Fibroblast of peridontal ligament (primary cell): ENCODE measurements around the gene IKBKG.
A peak's percentile ranks its signal among the peaks of the same experiment; 100 is the strongest.
"Not testable (repeated sequence)": the region's sequence is repeated elsewhere in the genome, so short reads cannot be mapped to it uniquely, and the experiment has no call there.

Source experiments
- DNase-seq: peaks from one replicate; pipeline ENCODE4 v3.0.0-alpha.2; 2010; ENCODE audit errors: extremely low read depth

IKBKG gene

DNA sequence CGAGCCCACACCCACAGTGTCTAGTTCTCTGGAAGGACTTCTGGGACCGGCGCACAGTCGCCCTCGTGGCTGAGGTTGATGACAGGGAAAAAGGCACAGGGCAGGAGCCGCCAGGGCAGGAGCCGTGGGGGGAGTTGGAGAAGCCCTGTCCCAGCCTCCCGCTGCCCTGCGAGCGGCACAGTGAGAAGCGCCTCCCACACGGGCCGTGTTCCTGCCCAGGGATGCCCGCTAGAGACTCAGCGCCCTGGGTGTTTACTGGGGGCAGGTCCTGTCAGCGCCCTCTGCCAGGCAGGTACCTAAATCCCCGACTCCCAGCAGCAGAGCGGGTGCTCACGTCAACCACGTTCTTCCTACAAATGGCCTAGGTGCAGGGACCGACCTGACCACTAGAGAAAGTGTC, 11.5 kb downstream of the IKBKG start:
- not testable (repeated sequence) for DNase-seq

DNA sequence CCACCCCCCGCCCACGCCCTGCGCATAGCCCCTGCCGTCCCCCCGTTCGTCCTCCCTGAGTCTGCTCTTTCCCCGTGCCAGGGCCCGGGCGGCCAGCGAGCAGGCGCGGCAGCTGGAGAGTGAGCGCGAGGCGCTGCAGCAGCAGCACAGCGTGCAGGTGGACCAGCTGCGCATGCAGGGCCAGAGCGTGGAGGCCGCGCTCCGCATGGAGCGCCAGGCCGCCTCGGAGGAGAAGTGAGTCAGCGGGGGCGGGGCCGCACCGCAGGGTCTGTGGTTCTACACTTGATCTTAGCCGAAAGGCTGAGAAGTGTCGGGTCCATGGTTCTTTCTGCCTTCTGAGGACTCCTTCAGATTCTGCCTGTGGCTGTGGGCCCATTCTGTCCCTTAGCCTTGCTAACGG, 12.9 kb downstream of the IKBKG start:
- not testable (repeated sequence) for DNase-seq

DNA sequence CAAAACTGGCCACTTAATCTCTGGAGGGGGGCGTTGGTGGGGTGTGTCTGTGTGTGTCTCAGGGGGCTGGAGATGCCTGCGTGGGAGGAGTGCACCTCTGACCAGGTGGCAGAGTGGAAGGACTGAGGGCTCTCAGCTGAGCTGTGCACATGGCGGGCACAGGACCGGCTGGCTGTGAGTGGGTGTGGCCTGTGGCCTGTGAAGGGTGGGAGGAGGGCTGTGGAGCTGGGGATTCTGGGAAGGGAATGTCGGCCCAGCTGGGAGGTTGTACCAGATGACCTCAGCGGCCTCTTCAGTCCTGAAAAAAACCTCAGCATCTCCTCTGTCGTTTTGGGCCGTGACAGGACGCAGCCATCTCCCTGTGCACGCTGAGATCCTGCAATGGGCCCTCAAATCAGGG, 14.9 kb downstream of the IKBKG start:
- DNase-seq, result not testable (repeated sequence)

DNA sequence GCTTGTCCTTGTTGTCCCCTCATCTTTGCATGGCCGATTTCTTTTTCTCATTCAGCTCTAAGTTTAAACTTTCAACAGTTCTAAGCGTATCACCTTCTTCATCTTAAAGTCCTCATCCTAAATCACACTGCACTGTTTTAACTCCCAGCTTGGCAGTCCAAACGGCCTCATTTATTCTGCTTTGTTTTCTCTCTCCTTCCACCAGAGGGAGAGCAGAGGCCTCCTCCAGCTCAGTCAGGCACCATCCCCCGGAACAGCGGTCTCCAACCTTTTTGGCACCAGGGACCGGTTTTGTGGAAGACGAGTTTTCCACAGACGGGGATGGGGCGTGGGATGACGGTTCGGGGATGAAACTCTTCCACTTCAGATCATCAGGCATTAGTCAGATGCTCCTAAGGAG, 22.9 kb downstream of the IKBKG start:
- DNase-seq, result not testable (repeated sequence)

DNA sequence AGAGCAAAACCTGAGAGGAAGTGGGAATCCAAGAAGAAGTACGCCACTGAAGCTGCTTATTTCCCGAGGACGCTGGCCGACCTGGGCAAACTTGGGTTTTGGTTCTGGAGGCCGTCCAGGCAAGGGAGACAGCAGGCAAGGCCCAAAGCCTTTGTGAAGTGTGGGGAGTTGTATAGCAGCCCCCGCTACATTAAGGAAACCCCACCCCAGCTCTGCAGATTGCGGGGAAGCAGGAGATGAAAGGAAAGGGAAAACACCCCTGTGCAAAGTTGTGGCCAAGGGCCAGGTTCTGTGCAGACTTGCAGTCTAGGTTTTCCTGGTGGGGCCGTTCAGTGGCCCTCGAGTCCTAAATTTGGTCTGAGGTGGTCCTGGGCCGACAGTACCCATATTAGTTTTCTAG, 25.6 kb downstream of the IKBKG start:
- not testable (repeated sequence) for DNase-seq

DNA sequence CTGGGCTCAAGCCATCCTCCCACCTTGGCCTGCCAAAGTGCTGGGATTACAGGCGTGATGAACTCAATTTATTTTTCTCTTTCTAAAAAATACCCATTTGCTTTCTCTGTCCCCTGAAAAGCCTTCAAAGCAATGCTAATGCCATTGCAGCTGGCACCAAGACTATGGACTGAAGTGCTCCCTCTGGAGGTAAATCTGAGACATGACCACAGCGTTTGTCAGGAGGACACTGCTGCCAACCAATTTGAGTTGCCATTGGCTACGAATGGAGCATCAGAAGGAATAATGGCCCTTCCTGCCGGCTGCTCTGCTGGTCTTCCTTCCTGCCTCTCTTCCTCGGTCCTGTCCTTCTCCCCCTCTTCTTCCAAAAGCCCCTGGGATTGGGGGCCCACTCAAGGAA, 27.7 kb downstream of the IKBKG start:
- not testable (repeated sequence) for DNase-seq

DNA sequence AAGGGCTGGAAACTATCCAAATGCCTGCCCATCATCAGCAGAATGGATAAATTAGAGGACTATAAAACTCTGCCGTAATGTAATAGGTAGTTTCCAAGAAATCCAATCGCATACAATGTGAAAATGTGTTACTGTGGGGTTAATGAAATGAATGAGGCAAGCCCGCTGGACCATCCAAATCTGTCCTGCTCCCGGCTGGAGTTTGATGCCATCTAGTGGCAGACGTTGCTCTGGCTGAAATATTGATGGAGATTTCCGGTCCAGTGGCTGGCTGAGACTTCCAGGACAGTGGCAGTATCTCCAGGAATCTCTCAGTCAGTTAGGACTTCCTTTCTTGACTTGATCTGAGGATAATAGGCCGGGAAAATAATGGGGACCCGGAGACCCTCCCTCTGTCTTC, 35.6 kb downstream of the IKBKG start:
- DNase-seq, result not testable (repeated sequence)

DNA sequence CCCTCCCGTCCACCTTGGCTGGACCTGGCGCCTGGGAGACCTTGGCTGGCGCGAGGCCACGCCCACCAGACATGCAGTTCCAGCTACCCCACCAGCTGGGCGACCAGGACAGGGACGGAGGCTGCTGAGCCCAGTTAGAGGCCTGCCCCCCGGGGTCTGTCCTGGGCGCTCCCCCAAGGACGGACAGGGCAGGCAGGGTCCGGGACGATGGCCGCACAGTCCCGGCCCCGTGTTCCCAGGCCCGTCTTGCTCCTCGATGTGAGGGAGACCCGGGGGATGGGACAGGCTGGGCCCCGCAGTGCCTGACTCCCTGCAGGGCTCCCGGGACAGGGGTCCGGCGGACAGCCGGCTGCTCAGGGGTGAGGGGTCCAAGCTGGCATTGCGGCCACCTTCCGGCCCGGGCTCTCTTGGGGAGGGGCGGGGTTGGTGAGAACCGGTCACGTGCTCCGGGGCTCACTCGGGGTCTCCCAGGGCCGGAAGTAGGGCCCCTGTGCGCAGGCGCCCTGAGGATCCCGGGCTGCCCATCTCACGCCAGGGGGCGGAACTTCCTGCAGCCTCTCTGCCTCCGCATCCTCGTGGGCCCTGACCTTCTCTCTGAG, 37.3 kb downstream of the IKBKG start, which contains the start of gene CTAG1A:
Gene CTAG1A, plus strand, starts transcription at position 549 of the 599 bp plus-strand sequence. CDS start 74 bp downstream, outside the sequence.
- DNase-seq, result not testable (repeated sequence)

DNA sequence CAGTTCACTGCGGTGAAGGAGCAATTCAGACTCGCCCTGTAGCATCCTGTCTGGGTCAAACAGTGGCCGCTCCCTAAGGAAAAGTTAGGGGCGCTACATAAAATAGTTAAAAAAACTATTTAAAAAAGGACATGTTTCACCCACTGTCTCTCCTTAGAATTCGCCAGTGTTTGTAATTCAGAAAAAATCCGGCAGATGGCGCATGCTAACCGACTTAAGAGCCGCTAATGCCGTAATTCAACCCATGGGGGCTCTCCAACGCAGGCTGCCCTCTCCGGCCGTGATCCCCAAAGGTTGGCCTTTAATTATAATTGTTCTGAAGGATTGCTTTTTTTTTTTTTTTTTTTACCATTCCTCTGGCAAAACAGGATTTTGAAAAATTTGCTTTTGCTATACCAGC, 43.0 kb downstream of the IKBKG start:
- not testable (repeated sequence) for DNase-seq

DNA sequence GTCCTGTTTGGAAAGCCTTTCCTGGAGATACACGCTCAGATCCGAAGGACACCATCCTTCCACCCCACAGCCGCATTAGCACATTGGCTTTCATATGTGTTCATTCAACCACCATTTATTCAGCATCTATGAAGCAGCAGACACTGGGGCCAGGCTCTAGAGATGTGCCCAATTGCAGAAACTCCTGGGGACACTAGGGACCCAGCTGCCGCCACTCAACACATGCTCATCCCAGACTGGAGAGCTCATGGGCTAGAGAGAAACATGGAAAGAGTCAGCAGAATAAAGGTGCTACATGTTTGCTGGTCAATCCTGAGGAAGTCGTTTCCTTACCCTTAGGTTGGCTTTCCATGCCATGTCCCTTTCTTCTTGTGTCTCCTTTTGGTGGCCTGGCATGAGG, 45.1 kb downstream of the IKBKG start:
- no peak for DNase-seq

DNA sequence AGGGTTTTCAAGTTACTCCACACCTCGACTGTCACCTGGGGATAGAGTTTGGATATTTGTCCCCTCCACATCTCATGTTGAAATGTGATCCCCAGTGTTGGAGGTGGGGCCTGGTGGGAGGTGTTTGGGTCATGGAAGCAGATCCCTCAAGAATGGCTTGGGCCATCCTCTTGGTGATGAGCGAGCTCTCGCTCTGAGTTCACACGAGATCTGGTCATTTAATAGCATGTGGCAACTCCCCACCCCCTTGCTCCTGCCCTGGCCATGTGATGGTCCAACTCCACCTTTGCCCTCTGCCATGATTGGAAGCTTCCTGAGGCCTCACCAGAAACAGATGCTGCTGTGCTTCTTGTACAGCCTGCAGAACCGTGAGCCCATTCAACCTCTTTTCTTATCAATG, 45.8 kb downstream of the IKBKG start:
- no peak for DNase-seq

DNA sequence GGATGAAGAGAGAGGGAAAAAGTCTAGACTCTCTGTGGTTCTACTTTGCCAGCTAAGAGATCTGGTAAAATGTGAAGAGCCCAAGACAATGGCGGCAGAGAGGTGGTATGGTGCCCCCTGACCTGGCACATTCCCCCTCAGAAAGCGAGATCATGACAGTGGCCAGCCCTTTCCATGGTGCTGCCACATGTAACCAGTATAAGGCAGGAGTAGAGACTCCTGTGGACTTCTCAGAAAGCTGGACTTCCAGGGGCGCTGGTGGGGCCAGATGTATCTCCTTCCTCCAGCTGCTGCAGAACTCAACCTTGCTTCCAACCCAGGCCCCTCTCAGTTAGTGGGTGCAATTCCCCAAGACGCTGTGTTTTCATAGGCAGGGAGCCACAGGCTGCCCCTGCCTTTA, 47.1 kb downstream of the IKBKG start:
- no peak for DNase-seq

DNA sequence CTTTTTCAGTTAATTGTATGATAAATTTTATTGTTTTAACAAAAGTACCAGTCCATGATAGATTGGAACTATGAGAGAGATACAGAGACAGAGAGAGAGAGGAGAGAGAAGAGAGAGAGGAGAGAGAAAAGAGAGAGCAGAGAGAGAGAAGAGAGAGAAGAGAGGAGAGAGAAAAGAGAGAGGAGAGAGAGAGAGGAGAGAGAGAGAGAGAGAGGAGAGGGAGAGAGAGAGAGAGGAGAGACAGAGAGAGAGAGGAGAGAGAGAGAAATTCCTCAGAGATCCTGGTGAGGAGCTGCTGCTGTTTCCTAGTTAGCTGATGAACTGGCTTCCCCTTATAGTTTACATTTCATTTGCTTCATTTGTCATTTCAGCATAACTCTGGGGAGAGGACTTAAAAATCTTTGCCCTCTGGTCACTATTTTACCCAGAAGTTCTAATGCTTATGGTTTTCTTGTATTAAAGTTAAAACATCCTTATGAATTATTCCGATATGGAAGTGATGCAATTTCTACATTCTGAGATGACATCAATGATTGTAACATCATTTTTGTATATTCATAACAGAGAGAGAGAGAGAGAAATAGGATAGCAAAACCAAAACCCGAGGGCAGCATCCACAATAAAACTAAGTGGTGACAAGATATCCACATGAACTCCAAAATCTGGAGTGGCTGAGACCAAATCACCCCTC, 48.3 kb downstream of the IKBKG start:
- DNase-seq, result peak; percentile 21

DNA sequence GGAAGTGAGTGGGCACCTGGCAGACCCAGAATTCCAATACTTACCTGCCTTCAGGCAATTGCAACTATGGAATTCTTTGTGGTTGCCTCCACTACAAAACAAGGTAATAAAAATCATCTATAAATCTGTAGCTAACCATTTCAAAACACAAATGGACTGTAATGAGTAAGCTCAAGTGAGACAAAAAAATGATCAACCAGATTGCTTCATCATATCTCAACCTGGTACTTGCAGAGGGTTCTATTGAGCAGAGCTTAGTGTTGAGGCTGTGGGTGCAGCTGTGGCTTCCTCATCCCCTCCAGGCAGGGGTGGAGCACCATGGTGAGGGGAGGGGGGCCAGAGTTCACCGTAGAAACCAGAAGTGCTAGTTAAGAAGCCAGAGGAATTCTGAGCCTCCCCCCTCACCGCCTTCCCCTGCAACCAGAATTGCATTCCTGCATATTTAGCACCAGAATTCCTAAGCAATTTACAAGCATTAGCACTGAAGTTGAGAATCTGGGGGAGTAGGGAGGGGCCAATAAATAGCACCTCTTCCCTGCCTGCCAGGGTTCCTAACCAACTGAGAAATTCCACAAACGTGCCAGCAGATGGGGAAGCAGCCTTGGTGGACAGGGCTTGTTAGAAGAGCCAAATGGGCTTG, 49.0 kb downstream of the IKBKG start:
- peak; percentile 21 for DNase-seq

DNA sequence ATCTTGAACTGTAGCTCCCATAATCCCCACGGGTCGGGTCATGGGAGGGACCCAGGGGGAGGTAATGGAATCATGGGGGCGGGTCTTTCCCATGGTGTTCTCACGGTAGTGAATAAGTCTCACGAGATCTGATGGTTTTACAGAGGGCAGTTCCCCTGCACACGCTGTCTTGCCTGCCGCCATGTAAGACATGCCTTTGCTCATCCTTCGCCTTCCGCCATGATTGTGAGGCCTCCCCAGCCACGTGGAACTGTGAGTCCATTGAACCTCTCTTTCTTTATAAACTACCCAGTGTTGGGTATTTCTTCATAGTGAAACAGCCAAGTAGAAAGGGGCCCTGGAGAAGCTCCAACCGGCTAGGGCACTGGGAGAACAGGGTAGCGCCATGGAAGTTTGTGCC, 49.8 kb downstream of the IKBKG start:
- DNase-seq, result no peak

DNA sequence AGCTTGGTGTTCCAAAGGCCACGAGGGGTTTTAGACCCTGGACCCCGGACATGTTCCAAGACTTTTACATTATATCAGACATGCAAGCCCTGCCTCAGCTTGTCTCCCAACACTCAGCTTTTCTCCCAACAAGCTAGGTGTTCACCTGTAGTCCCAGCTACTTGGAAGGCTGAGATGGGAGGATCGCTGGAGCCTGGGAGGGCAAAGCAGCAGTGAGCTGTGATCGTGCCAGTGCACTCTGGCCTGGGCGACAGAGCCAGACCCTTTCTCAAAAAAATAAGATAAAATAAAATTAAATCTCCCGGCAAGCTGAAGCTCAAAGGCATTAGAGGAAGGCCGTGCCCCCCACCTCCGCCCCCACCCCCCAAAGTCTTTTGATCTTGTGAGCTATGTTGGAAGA, 51.2 kb downstream of the IKBKG start:
- DNase-seq, result no peak

DNA sequence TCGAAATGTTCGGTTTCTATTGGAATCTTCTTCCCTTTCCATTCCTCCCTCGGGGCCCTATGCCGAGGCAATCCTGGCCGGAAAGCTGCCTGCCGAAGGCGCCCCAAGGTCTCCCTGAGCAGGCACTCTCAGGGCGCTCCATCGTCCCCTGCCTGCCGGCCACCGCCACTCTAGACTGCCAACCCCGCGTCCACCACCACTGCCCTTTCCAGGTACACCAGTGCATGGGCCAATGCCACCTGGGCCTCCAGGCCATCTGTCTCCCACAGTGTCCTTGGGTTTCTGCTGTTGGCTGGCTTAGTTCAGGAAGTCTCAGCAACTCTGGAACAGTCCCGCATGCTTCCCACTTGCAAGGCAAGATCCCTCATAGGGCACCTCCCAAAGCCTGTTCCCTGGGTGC, 52.1 kb downstream of the IKBKG start:
- DNase-seq, result no peak

DNA sequence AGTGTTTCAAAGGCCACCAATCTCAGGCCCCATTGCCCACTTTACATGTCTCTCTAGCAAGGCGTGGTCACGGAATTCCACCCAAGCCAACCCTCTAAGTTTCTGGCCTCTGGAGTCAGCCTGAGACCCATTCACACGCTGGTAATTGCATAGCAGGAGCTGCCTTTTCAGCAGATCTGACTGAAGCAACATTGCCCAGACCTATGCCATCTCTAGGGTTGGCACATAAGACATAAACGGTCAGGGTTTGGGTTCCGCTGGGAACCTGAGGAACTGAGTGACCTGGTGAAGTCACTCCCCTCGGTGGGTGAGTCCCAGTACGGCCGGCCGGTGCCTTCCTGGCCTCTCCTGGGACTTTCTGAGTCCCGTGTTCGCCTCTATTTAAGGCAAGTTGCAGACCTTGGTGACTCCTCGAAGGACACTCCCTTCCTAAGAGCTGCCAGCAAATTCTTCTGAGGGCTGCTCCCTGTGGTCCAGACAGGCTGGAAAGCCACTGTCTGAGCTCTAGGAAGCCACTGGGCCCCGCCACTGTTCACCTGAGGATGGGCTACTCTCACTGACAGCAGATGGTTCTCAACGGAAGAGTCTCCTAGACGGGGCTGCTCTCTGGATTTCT, 53.4 kb downstream of the IKBKG start:
- no peak for DNase-seq

DNA sequence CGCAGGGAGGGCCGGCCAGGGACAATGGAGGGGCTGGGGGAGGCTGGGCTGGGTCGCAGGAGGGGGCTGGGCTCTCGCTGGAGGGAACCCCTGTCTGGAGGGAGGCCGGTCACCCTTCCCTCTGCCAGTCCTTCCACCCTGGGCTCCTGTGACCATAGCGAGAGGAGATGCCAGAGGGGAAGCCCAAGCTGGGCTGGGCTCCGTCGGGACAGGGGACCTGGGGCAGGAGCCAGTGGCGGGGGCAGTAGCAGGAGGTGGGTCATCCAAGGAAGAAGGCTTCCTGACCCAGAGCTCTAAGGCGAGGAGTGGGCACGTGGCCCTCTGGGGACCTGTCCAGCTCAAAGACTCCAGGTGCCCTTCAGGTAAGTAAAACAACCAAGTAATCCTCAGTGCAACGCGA, 54.8 kb downstream of the IKBKG start:
- no peak for DNase-seq

DNA sequence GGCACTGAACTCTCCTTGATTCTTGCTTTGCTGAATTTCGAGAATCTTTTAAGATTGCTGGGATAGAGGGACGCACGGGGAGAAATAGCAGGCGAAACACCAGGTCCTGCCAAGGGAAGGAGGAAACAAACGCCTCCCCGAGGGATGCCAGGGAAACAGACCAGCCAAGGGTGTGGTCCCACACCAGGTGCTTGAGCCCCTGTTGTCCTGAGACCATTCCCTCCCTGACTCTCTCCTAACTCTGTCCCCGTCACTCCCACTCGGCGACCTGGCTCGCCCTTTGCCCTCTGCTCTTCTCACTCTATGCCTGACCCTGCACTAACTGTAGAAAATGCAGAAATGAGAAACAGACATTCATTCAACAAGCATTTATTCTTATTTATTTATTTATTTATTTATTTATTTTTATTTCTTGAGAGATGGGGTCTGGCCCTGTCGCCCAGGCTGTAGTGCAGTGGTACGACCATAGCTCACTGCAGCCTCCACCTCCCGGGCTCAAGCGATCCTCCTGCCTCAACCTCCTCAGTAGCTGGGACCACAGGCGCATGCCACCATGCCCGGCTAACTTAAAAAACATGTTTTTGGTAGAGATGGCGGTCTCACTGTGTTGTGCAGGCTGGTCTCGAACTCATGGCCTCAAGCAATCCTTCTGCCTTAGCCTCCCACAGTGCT, 55.5 kb downstream of the IKBKG start:
- no peak for DNase-seq

DNA sequence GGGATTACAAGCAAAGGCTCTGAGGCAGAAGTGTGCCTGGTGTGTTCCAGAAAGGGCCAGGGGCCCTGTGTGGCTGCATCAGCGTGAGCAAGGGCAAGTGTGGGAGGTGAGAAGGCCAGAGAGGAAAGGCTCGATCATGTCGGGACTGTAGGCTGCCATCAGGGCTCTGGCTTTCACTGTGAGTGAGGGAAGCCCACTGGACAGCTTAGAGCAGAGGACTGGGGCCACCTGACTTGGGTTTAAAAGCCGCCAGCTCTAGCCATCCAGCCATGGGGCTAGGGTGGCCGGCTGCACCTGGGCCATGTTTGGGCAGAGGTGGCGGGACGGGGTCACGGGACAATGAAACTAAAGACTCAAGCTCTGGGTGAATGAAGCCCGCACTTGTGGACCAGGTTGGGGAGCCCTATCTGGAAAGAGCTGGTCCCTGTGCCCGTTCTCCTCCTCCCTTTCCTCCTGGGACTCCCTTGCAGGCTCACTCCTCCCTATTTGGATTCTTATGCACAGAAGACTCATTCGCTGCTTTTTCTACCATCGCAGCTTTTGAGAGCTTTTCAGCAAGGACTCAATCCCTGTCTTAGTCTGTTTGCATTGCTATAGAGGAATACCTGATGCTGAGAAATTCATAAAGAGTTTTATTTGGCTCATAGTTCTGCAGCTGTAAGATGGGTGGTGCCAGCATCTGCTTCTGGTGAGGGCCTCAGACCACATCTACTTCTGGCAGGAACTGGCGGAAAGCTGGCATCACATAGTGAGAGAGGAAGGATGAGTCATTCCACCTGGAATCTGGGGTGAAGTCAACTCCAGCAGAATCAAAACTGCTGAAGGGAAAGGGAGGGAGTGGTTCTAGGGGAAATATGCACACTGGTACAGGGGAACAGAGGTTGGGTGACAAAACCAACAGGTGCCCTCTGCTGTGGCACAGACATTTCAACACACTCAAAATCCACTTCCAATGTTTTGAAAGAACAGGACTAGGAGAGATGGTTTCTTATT, 56.3 kb downstream of the IKBKG start:
- DNase-seq, result peak; percentile 73
